ENCODE results near the gene TMEM209.
"Not testable (repeated sequence)": the region's sequence is repeated elsewhere in the genome, so short reads cannot be mapped to it uniquely, and the experiment has no call there.

DNA sequence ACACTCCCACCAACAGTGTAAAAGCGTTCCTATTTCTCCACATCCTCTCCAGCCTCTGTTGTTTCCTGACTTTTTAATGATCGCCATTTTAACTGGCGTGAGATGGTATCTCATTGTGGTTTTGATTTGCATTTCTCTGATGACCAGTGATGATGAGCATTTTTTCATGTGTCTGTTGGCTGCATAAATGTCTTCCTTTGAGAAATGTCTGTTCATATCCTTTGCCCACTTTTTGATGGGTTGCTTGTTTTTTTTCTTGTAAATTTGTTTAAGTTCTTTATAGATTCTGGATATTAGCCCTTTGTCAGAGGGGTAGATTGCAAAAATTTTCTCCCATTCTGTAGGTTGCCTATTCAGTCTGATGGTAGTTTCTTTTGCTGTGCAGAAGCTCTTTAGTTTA lies 44.4 kb upstream of the TMEM209 start:
- TF ChIP-seq, protein P1, sequence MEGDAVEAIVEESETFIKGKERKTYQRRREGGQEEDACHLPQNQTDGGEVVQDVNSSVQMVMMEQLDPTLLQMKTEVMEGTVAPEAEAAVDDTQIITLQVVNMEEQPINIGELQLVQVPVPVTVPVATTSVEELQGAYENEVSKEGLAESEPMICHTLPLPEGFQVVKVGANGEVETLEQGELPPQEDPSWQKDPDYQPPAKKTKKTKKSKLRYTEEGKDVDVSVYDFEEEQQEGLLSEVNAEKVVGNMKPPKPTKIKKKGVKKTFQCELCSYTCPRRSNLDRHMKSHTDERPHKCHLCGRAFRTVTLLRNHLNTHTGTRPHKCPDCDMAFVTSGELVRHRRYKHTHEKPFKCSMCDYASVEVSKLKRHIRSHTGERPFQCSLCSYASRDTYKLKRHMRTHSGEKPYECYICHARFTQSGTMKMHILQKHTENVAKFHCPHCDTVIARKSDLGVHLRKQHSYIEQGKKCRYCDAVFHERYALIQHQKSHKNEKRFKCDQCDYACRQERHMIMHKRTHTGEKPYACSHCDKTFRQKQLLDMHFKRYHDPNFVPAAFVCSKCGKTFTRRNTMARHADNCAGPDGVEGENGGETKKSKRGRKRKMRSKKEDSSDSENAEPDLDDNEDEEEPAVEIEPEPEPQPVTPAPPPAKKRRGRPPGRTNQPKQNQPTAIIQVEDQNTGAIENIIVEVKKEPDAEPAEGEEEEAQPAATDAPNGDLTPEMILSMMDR (IDR thresholded peaks at IDR 0.05), result not testable (repeated sequence)
- TF ChIP-seq POLR2A (IDR thresholded peaks at IDR 0.05), result not testable (repeated sequence)

Measured in body of pancreas (tissue), 4 donors.